IMR-90 (cell line): ENCODE results near the gene RNPEPL1. TPM values are rescaled to one million over a fixed set of nuclear protein-coding genes. Genes with fewer than 3 reads are reported as not detected.
A peak's percentile ranks its signal among the peaks of the same experiment; 100 is the strongest.

Experiments used
- ATAC-seq: fragments of 200-7000 bp; cut with Tn5 transposase; 2 replicates; pipeline ENCODE4 v1.9.1; 2020; ENCODE audit warnings: low read depth, mild to moderate bottlenecking, moderate library complexity
- BruUV-seq: library from RNA; stranded (reverse); fragments of 400-500 nt; replicated peaks from 2 replicates; lab custom pipeline; 2021; lab: Mats Ljungman, UMichigan
- CTCF ChIA-PET: fragments of 300-600 bp; formaldehyde crosslinking; extraction: SDS; loops from one replicate; lab custom pipeline; 2021; ENCODE audit warnings: antibody characterized with exemption; lab: Yijun Ruan, JAX
- POLR2A ChIA-PET: fragments of 300-600 bp; sonication (Branson Sonifier 250); formaldehyde crosslinking; loops from one replicate; lab custom pipeline; 2022; ENCODE audit warnings: antibody characterized with exemption; ENCODE audit not compliant: unreplicated experiment; lab: Charles Lee
- DNase-seq: peaks from one replicate; pipeline ENCODE4 v3.0.0; 2013
- H2AFZ ChIP-seq: replicated peaks from 2 replicates; pipeline ENCODE3; 2013; ENCODE audit warnings: low read length, mild to moderate bottlenecking; ENCODE audit not compliant: poor library complexity
- H2AK5ac ChIP-seq: 2 replicates; pipeline ENCODE4 v1.6.1; 2013; ENCODE audit warnings: low read depth, low read length, inconsistent platforms
- H2AK9ac ChIP-seq: replicated peaks from 2 replicates; pipeline ENCODE3; 2013; ENCODE audit warnings: mild to moderate bottlenecking, low read depth, low read length, moderate library complexity; ENCODE audit not compliant: poor library complexity
- H2BK120ac ChIP-seq: 2 replicates; pipeline ENCODE4 v1.6.1; 2013; ENCODE audit warnings: low read depth, low read length, inconsistent platforms
- H2BK15ac ChIP-seq: 3 replicates; pipeline ENCODE4 v1.6.1; 2013; ENCODE audit warnings: low read depth, low read length, inconsistent platforms
- H2BK20ac ChIP-seq: 2 replicates; pipeline ENCODE4 v1.6.1; 2013; ENCODE audit warnings: low read depth, mild to moderate bottlenecking, inconsistent platforms, low read length, moderate library complexity
- H2BK5ac ChIP-seq: 2 replicates; pipeline ENCODE4 v1.6.1; 2013; ENCODE audit warnings: mild to moderate bottlenecking, low read depth, low read length, inconsistent platforms; ENCODE audit not compliant: poor library complexity, severe bottlenecking
- H3K14ac ChIP-seq: replicated peaks from 2 replicates; pipeline ENCODE4 v1.6.1; 2013; ENCODE audit warnings: low read depth, low read length, inconsistent platforms
- H3K18ac ChIP-seq: 2 replicates; pipeline ENCODE4 v1.6.1; 2013; ENCODE audit warnings: low read depth, low read length, control low read depth
- H3K23ac ChIP-seq: 2 replicates; pipeline ENCODE4 v1.6.1; 2013; ENCODE audit warnings: low read depth, low read length, inconsistent platforms
- H3K27ac ChIP-seq: 2 replicates; pipeline ENCODE4 v1.5.1; 2013; ENCODE audit warnings: mild to moderate bottlenecking, control low read depth, low read length; ENCODE audit not compliant: insufficient read depth
- H3K27me3 ChIP-seq: 2 replicates; pipeline ENCODE4 v1.6.1; 2013; ENCODE audit warnings: low read length; ENCODE audit not compliant: control insufficient read depth, insufficient read depth
- H3K36me3 ChIP-seq: 2 replicates; pipeline ENCODE4 v1.6.1; 2013; ENCODE audit warnings: low read length, mixed read lengths; ENCODE audit not compliant: control insufficient read depth, insufficient read depth
- H3K4ac ChIP-seq: 2 replicates; pipeline ENCODE4 v1.6.1; 2013; ENCODE audit warnings: low read depth, low read length, inconsistent platforms
- H3K4me1 ChIP-seq: 2 replicates; pipeline ENCODE4 v1.6.1; 2013; ENCODE audit warnings: low read length, mixed read lengths; ENCODE audit not compliant: control insufficient read depth, insufficient read depth
- H3K4me2 ChIP-seq: 2 replicates; pipeline ENCODE4 v1.6.1; 2013; ENCODE audit warnings: low read depth, mild to moderate bottlenecking, control low read depth, low read length, moderate library complexity
- H3K4me3 ChIP-seq: 2 replicates; pipeline ENCODE4 v1.5.1; 2013; ENCODE audit warnings: low read depth, mild to moderate bottlenecking, control low read depth, low read length, moderate library complexity; ENCODE audit not compliant: insufficient read depth
- H3K56ac ChIP-seq: 2 replicates; pipeline ENCODE4 v1.6.1; 2013; ENCODE audit warnings: low read length, inconsistent platforms; ENCODE audit not compliant: insufficient read depth; ENCODE audit errors: extremely low read depth
- H3K79me1 ChIP-seq, 2 experiments: 2 replicates each; pipeline ENCODE4 v1.6.1; 2013; ENCODE audit warnings: low read length in 2 of 2, inconsistent platforms in 1 of 2, low read depth in 1 of 2
- H3K9ac ChIP-seq: 2 replicates; pipeline ENCODE4 v1.6.1; 2013; ENCODE audit warnings: low read depth, low read length, control low read depth
- H3K9me1 ChIP-seq: 2 replicates; pipeline ENCODE4 v1.6.1; 2013; ENCODE audit warnings: low read length, inconsistent platforms; ENCODE audit not compliant: insufficient read depth
- H3K9me3 ChIP-seq: 2 replicates; pipeline ENCODE4 v1.6.1; 2013; ENCODE audit warnings: low read length; ENCODE audit not compliant: control insufficient read depth, insufficient read depth
- H4K20me1 ChIP-seq: 2 replicates; pipeline ENCODE4 v1.6.1; 2013; ENCODE audit warnings: low read length, inconsistent platforms; ENCODE audit not compliant: insufficient read depth
- H4K5ac ChIP-seq: 2 replicates; pipeline ENCODE4 v1.6.1; 2013; ENCODE audit warnings: mild to moderate bottlenecking, low read depth, low read length, control low read depth
- H4K8ac ChIP-seq, 2 experiments: 2 replicates each; pipeline ENCODE4 v1.6.1; 2013; ENCODE audit warnings: low read depth in 2 of 2, low read length in 2 of 2, control low read depth in 1 of 2, inconsistent platforms in 1 of 2
- H4K91ac ChIP-seq: 2 replicates; pipeline ENCODE4 v1.6.1; 2013; ENCODE audit warnings: low read depth, low read length, inconsistent platforms; ENCODE audit not compliant: insufficient read depth
- BHLHE40 ChIP-seq: fragments of 150-350 bp; IDR thresholded peaks from 2 replicates; pipeline ENCODE4 v1.6.1; 2016; ENCODE audit warnings: mild to moderate bottlenecking, low read depth, low read length
- CTCF ChIP-seq: conservative IDR thresholded peaks from 2 replicates; pipeline ENCODE4 v1.5.1; 2012; ENCODE audit warnings: mild to moderate bottlenecking, low read depth, low read length, improper control_type of control experiment
- MAZ ChIP-seq: IDR thresholded peaks from 2 replicates; pipeline ENCODE4 v1.6.1; 2012; ENCODE audit warnings: low read depth, mild to moderate bottlenecking, low read length, improper control_type of control experiment, moderate library complexity, borderline replicate concordance
- NFE2L2 ChIP-seq: fragments of 150-350 bp; IDR thresholded peaks from 2 replicates; pipeline ENCODE4 v1.6.1; 2016; ENCODE audit warnings: low read depth, mild to moderate bottlenecking, low read length
- POLR2A ChIP-seq: IDR thresholded peaks from 2 replicates; pipeline ENCODE4 v1.6.1; 2012; ENCODE audit warnings: mild to moderate bottlenecking, low read depth, low read length
- SMC3 ChIP-seq: fragments of 150-350 bp; IDR thresholded peaks from 2 replicates; pipeline ENCODE4 v1.6.1; 2016; ENCODE audit warnings: low read depth, mild to moderate bottlenecking, antibody characterized with exemption, low read length, moderate library complexity
- USF2 ChIP-seq: fragments of 150-350 bp; IDR thresholded peaks from 2 replicates; pipeline ENCODE4 v1.6.1; 2017; ENCODE audit warnings: mild to moderate bottlenecking, antibody characterized with exemption, low read length, low read depth
- WGBS, 2 experiments: methylation state at CpG; one replicate each; pipeline versions ENCODE4 v1.1.5 to v1.1.7; 2013; ENCODE audit warnings: missing lambda C conversion rate in 2 of 2; ENCODE audit not compliant: insufficient read length in 1 of 2; ENCODE audit errors: extremely low coverage in 2 of 2; 5-methylcytosine and 5-hydroxymethylcytosine counted together
- dilution Hi-C: fragments of 300-500 bp; cut with HindIII; formaldehyde crosslinking; loops from one replicate; pipeline ENCODE4 v1.14.3; 2018; ENCODE audit warnings: low sequenced_read_pairs; ENCODE audit not compliant: unreplicated experiment
- in situ Hi-C: fragments of 300-500 bp; cut with MboI; formaldehyde crosslinking; loops from 3 replicates; pipeline ENCODE4 v1.14.3; 2019; ENCODE audit warnings: low sequenced_read_pairs, inconsistent platforms, mixed read lengths
- intact Hi-C: fragments of 100-400 bp; cut with micrococcal nuclease; formaldehyde crosslinking; loops from 2 replicates; pipeline ENCODE4 v1.10.0; 2022
- polyA plus RNA-seq, 3 experiments: library from polyadenylated mRNA; depleted of rRNA; stranded (reverse); fragments of >200 nt; gene quantifications; 2 replicates each; pipeline ENCODE4 v1.2.3, GENCODE V29; 2012; ENCODE audit warnings: low replicate concordance in 1 of 3
- total RNA-seq: library from RNA; depleted of rRNA; stranded (reverse); fragments of >200 nt; gene quantifications from 2 replicates; pipeline ENCODE4 v1.2.3, GENCODE V29; 2012

The RNPEPL1 gene
- total and polyA plus RNA-seq, 2 of the 4 experiments (the other 2 are of a cell fraction), result 3.8 to 18.7 TPM

- Histone ChIP-seq H2BK120ac (peak overlapping the region; percentile 38; the same call in 1 of the 2 replicates), H2AFZ (peak overlapping the region; percentile 94), H2BK20ac (peak overlapping the region; percentile 26; the same call in 1 of the 2 replicates), H4K91ac (peak overlapping the region; percentile 5; the same call in 1 of the 2 replicates), H2BK5ac (peak overlapping the region; percentile 76), H3K23ac (peak overlapping the region; percentile 92), H3K18ac (no peak overlapping the region), H3K4me3 (peak overlapping the region; percentile 58), H3K27me3 (no peaks in the 10 kb centered on the region), H4K8ac (peak overlapping the region; percentile 10 to 68; a peak in 3 of 4 replicates), H2BK15ac (peak overlapping the region; percentile 11; the same call in 1 of the 3 replicates), H3K9me1 (peaks cover 35% of the 10 kb centered on the region), H3K4me2 (peak overlapping the region; percentile 99), H3K79me1 (peaks cover 17 to 78% of the 10 kb centered on the region in 2 experiments), H4K20me1 (peaks cover 13% of the 10 kb centered on the region), H3K4me1 (peaks cover 36% of the 10 kb centered on the region), H3K4ac (peak overlapping the region; percentile 72), H3K27ac (peak overlapping the region; percentile 31; the same call in 1 of the 2 replicates), H4K5ac (peak overlapping the region; percentile 45; the same call in 1 of the 2 replicates), H2AK9ac (peak overlapping the region; percentile 97), H2AK5ac (peak overlapping the region; percentile 94), H3K9me3 (no peaks in the 10 kb centered on the region), H3K9ac (peak overlapping the region; percentile 63), H3K14ac (peak overlapping the region; percentile 71), H3K36me3 (no peaks in the 10 kb centered on the region), H3K56ac (no peak overlapping the region)
- no TSS peak for BruUV-seq
- intact Hi-C loops, result loop anchor here (2.0 to 10.0 kb wide), 3 partner anchors 265 to 427 kb away; partner anchors contain the start of gene SNED1
- in situ Hi-C loops, result no loop called here
- ChIA-PET CTCF (no interaction called here), POLR2A (no interaction called here)
- 62% methylated on average over 9 of the region's 26 CpGs; no CpG with 5 or more reads in 1 of the 2 experiments for WGBS, 2 experiments
- DNase-seq, result no peak
- TF ChIP-seq POLR2A (no peak), CTCF (no peak), MAZ (no peak), SMC3 (no peak), USF2 (no peak), BHLHE40 (no peak), NFE2L2 (no peak)
- ATAC-seq, result no peak
- dilution Hi-C loops, result no loop called here
Observed at GRCh38 chr2:240567137-240567871, 980 bp upstream of the RNPEPL1 start.
